HG03039 (cell line): Measurements from ENCODE around the gene HEATR5A.

Experiments used
- ATAC-seq: cut with Tn5 transposase; IDR thresholded peaks from one replicate; pipeline ENCODE4 v1.9.1; 2021; ENCODE audit warnings: mild to moderate bottlenecking, moderate library complexity; ENCODE audit not compliant: unreplicated experiment

HEATR5A gene

DNA sequence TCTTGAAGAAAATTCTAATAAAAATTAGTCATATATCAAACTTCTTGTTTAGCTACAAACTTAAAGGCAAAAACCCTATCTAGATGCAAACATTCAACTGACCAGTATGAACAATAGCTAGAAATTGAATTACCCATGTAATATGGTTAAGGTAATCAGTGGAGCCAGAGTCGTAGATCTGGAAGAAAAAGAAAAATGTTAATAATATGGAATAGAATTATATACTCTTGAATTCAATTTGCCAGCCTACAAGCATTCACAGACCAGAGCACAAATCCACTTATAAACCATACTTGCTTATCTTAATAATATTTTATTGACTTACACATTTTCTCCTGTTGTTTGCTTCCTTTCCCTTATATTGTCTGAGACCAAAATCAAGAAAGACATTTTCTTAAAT is 7.7 kb upstream of the HEATR5A start:
- no peak for ATAC-seq

DNA sequence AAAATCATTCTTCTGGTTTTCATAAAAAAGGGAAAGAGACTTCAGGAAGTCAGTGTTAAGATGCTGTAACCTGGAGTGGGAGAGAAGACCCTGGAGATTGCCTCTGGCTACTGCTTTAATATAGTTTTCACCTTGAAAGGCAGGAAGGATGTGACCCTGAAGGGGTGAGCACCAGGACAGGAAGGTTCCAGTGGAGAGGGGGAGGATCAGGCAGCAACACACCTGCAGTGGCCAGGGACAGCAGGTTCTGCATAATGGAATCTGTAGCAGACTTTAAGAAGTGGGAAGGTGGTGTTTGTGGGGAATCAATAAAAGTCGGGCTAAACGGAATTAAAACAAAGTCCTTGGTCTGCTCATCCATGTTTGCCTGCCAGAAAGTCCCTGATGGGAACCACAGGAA is 6.3 kb upstream of the HEATR5A start:
- ATAC-seq = no peak

DNA sequence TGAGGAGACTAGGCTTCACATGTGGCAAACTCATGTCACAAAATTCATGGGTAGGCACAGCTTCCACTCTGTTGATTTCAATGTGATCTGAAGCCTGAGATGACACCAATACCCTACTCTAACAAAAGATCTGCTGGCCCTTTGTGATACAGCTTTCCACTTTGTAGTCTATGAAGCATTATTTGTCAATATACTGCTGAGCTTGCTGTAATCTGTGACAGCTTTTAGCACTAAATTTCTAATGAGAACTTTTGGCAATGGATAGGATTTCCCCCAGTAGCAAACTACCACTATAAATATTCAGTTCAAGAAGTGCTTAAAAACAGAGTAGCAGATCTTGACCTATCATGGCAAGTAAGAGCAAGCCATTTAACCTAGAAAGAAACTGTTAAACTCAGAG is 5.6 kb upstream of the HEATR5A start:
- no peak for ATAC-seq

DNA sequence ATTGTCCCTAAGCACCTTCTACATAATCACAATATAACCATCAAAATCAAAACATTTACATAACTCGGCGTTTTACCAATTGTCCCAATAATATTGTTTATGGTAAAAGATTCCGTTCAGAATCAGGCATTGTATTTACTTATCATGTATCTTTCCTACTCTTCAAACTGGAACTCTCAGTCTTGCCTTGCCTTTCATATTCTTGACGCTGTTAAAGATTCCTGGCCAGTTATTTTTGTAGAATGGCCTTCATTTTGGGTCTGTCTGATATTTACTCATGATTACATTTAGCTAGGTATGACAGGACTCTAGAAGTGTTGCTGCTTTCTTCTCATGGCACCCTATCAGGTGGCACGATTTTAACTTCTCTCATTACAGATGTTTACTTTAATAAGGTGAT is 850 bp upstream of the HEATR5A start:
- ATAC-seq = no peak

DNA sequence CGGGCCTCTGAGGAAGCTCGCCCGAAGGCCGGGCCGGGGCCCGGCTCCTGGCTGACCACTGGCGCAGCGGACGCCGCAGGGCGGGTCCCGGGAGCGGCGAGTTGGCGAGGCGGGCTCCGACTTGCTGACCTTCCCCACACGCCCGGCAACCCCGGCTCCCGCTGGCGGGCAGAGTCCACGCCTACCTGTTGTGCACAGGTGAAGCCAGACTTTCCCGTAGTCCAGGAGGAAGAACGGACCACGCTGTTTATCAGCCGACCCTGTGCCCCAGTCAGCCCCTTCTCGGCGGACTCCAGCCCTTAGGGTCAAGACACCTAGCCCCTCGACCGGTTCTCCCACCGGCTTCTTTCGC is 407 bp downstream of the HEATR5A start:
- ATAC-seq = peak; percentile 15

DNA sequence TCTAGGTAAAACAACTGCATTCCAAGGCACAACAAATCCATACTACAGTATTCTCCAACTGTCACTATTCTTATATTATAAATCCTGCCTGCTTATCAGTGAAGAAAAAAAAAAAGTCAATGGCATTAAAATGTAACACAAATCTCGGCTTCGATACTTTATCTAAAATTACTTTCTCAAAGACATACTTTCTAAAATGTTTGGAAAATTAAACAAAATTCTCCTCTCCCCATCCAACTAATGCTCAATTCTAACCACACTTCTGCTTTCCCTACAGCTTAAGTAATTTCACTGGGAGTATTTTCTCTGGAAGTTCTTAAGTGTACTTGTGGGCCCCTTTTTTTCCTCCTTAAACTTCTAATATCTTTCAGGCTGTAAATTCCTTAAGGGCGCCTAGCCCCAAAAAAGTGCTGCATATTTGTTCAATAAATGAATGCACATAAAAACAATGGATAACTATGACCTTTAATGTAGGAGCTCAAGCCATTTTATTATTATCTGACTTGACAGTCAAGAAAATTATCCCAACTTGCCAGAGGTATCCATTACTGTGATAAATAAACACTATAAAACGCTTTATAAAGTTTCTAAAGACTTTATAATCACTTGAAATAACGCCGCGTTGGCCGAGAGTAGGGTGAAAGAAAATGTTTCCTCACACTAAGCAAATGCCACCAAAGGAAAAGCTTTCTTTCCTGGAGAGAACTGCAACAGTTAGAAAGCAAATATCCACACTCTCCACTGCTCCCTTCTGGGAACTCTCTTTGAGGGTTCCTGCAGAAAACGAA is 977 bp downstream of the HEATR5A start:
- ATAC-seq = no peak

DNA sequence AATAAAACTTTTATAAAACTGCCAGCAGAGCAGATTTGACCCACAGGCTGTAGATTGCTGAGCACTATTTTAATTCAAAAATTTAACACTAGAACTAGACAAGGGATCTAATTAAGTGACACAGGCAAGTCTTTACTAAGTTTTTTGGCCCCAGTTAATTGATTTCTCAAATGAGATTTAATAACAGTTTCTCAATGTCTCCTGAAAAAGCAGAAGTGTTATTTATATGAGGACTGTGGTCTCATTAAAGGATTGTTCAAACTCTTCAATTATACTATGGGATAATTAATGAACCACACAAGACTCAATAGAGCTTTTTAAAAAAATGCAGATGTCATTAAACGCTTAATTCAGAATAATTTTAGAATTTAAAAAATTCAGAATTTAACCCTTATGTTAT is 1.9 kb downstream of the HEATR5A start:
- no peak for ATAC-seq

DNA sequence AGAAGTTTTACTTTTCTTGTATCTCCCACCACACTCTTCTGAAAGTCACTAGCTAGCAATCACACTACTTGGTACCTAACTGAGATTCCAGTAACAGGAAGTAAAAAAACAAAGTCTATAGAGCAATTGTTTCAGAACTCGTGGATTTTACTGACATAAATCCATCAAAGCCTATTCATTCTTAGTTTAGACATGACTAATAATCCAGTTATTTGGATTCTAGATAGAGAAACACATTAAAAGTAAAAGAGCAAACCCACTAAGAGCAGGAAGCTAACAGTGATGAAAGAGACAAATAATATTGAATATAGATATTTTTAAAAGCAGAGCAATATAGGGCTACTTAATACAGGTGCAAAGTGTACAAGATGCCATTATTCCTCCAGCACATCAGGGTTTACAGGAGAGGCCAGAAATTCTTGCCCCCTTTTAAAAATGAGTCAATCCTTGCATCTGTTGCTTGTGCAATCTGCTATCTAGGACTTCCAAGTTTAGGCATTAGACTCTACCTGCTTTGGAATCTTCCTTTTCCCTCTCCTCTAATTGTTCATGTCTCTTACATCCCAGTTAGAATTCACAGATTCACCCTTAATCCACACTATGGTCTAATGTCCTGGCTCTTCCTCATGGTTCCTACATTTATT is 6.0 kb downstream of the HEATR5A start:
- no peak for ATAC-seq

DNA sequence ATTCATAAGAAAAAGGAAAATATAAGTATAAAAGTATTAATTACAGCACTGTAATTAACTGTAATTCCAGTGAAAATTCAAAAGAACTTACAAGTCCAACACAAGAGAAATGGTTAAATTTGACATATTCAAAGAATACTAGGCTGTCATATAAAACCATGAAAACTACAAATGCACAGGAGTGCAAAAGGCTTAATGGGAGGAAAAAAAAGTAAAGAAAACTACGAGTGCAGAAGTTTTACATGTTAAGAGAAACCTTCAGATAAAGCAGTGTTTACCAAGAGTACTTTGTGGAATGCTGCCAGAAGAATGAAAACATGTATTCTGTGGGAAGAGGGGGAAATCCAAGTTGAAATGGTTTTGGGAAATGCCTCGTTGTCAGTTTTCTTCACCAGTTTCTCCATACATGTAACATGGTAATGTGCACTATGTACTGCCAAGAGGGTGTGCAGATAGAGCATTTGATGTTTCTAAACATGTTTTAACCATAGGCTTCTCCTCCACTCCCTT is 9.1 kb downstream of the HEATR5A start:
- no peak for ATAC-seq

DNA sequence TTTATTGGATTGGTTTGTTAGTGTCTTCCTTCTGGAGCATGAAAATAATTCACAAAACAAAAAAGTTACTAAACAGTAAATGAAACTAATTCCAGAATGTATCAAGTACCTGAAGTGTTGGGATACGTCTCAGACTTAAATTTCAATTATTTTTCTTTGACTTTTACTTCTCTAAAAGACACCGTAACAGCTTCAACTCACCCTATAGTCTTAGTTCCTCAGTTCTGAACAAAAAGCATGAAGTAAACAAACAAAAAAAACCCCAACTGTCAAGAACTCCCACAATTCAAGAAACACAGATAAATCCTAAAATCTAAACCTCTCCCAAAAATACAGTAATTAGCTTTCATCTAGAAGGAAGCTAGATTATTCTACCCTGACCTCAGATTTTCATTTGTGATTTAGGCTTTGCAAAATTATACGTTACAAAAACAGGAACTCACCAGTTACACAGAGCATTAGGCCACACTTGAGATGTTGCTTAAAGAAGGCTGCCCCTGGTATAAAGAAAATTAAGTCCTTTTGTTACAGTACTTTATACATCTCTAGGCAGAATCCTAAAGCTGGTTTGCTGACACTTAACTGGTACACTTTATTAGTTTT is 10.2 kb downstream of the HEATR5A start:
- ATAC-seq = no peak

DNA sequence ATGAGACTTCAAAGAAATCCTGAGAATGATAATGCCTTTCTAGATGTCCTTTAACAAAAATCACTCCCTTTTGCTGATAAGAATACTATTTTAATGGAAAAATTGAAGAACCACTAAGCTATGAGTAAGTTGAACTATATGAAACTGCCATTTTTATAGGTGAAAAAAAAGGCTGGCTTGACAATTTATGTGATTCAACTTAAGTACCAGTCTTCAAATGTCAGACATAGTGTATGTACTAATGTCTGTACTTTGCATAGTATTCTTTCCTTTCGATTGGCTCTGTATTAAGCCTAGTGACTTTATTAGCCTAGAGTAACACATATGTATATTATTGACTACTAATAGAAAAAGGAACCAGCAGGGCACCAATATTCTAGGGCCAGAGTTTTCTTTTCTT is 11.9 kb downstream of the HEATR5A start:
- no peak for ATAC-seq

DNA sequence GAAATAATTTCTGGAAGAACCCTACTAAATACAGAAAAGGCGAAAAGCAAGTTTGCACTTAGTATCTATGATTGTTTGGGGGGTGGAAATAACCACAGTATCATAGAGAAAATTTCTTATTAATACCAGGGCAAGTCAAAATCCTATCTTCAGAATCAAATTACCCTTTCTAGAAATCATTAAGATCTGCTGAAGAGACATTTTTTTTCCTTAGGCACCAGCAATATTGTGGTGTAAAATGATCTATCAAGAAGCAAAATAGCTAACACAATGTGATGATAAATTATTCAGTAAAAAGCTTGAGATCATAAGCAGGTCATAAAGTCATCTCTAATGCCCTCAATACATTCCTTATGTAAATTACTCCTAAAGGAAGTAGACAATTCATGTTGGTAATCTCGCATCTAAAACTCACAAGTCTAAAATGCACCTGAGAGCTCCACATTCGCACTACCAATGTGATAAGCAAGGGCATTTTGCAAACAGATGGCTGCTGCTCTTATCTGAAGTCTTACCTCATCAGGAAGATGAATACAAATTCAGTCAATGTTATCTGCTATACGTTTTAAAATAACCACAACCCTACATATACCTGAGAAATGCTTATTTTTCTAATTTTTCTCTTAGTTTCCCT is 14.6 kb downstream of the HEATR5A start:
- ATAC-seq = no peak

DNA sequence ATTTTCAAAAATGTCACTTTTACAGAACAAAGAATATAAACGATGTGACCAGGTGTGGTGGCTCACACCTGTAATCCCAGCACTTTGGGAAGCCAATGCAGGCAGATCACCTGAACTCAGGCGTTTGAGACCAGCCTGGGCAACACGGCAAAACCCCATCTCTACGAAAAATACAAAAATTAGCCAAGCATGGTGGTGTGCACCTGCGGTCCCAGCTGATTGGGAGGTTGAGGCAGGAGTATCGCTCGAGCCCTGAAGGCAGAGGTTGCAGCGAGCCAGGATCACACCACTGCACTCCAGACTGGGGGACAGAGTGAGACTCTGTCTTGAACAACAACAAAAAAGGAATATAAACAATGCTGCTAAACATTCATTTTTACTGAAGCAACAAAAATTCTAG is 15.2 kb downstream of the HEATR5A start:
- no peak for ATAC-seq

DNA sequence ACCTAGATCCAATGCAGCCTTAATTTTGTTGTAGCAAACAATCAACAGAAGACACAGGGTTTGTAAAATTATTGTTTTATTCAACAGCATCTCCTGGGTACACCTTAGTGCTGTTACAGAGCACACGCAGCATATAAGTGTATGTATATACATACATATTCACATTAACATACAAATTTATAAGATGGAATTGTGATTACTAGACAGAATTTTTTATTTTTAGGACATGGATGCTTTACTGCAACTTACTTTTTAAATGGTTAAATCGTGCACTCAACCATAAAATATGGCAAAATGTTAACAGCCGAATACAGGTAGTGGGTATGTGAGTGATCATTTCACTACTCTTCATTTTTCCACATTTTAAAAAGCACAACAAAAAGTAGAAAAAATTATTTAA is 16.6 kb downstream of the HEATR5A start:
- no peak for ATAC-seq

DNA sequence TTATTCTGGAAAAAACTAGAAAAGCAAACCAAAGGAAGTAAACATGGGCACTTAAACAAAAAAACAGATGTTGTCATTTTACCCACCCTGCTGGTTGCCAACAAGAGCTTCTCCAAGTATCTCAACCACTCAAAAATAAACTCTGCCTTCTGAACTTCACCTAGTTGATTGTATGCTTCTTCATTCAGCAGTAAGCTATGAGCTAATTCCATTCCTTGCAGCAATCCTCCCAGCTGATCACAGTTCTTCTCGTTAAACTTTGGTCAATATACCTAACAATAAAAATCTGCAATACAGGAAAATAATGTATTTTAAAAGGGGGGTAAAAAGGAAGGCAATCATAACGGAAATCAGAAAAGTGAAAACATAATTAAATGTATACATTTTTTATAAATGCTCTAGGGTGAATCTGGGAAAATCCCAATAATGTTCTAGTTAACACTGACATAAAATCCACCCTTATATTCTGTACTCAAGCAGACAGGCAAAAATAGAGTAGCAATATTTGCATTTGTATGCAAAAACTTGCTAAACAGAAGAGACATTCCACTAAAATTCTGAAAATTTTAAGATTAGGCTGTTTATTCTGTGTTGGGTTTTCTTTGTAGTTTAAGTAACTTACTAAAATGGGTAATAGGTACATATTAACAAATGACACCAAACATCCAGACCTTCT is 17.4 kb downstream of the HEATR5A start:
- ATAC-seq = no peak

DNA sequence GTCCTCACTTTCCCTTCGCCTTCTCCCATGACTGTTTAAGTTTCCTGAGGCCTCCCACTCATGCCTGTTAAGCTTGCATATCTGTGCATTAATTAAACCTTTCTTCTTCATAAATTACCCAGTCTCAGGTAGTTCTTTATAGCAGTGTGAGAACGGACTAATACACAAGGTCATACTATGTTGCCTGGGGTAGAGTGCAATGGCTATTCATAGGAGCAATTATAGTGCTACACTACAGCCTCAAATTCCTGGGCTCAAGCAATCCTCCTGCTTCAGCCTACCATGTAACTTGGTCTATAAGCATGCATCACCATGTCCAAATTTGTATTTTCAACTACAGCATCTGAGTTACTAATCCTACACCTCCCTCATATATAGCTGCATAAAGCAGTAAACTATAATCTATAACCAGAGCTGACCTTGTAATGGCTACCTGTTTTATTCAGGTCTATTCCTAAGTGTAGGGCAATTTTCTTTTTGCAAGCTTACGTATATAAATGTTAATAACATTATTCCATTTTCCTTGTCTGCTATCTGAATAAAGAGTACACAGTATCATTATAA is 18.9 kb downstream of the HEATR5A start:
- ATAC-seq = no peak

DNA sequence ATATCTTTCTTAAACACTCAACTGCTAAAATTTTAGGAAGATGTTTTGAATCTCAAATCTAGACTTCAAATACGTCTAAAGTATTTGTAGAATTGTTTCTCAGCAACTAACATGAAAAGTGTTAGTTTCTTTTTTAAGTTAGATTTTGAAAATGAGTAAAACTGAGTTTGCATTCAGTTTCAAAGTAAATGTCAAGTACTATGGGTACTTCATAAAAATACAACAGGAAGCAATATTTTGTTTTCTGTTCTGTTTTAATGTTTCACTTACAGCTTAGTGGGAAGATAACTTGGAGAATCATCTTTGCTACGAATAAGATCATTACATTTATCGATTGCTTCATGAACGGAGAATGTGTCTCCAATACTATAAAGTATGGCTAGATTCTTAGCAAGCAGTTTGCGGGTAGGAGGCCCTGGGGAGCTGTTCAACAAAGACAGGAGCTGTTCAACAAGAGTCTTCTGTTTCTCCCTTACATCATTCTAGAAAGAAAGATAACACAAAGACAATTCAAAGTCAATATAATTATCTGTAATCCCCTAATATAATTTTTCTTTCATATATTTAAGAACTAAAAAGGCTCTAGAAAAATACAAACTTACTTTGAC is 20.2 kb downstream of the HEATR5A start:
- no peak for ATAC-seq

DNA sequence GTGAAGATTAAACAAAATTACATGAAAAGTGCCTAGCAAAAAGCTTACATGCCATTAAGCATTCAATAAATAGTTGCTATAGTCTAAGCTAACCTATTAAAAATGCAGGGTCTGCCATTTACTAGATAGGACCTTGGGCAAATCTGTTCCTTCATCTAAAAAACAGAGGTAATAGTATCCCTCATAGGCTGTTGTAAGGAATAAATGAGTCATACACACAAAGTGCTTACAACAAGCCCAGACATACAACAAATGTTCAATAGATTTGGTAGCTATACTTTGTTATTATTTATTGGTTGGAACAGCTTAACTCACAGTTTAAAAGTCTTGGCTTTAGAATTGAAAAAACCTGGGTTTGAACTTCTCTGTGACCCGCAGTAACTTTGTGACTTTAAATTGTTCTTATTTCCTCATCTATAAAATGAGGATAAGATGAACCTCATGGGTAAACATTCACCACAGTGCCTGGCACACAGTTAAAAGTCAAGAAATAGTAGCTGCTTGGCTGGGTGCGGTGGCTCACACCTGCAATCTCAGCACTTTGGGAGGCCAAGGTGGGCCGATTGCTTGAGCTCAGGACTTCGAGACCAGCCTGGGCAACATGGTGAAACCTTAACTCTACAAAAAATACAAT is 24.7 kb downstream of the HEATR5A start:
- no peak for ATAC-seq

DNA sequence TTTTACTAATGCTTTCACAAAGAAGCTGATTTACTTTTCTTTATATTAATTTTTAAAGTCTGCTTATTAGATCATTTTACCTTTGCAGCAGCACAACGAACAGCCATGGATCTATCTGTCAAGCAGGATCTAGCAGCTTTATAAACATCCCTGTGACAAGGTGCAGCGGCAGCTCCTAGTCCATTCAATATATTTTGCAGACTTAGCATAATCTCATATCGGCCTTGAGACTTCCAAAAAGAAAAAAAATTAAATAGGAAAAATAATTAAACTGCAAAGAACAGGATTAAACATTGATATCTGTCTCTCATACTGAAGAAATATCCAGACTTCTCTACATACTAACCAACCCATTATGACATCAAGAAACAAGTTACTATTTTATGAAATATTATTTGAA is 25.2 kb downstream of the HEATR5A start:
- no peak for ATAC-seq

DNA sequence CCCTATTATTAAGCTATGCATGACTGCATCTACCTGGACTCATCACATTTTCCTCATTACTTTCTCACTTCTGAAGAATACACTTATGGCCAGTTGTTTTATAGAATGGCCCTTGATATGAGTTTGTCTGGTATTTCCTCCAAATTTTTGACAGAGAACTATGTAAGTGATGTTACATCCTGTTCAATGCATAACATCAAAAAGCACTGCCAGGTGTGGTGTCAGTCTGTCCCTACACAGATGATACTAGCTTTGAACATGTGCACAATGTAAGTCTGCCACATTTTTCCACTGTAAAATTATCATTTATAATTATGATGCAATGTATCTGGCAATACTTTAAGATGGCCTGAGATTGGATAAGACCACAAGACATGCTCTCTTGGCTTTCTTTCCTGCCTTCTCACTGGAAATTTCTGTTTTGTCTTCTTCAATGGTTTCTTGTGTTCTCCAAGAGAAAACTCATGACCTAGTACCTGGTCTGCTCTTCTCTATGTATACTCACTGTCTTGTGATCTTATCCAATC is 28.3 kb downstream of the HEATR5A start:
- ATAC-seq = no peak
